NB4 (cell line): Measurements from ENCODE around the gene STK35.

ENCODE experiments used
- CTCF ChIP-seq: IDR thresholded peaks from one replicate; pipeline ENCODE4 v1.5.1; 2012; ENCODE audit warnings: low read depth, low read length
- MAX ChIP-seq: IDR thresholded peaks from 2 replicates; pipeline ENCODE4 v1.6.1; 2011; ENCODE audit warnings: low read depth, low read length
- POLR2A ChIP-seq: IDR thresholded peaks from 2 replicates; pipeline ENCODE4 v1.6.1; 2011; ENCODE audit warnings: mild to moderate bottlenecking; ENCODE audit not compliant: insufficient read length; ENCODE audit errors: extremely low read depth

GRCh38 chr20:2136275-2136674, 34.6 kb downstream of the STK35 start:
- TF ChIP-seq POLR2A (no peak), CTCF (no peak), MAX (no peak)
